ENCODE data around the gene SLC2A6. TPM values are rescaled to one million over a fixed set of nuclear protein-coding genes. Genes with fewer than 3 reads are reported as not detected.

The SLC2A6 gene
- total RNA-seq, 1 donor from 2014 or later: 8.4 TPM

GRCh38 chr9:133472753-133473378 is 6.0 kb downstream of the SLC2A6 start:
- DNase-seq (ENCODE audit: extremely low spot score, unreplicated experiment): no peak
- Mint-ChIP-seq H3K9me3 (ENCODE audit: unreplicated experiment) (no peaks in the 10 kb centered on the region), H3K36me3 (ENCODE audit: unreplicated experiment) (no peaks in the 10 kb centered on the region), H3K27ac (ENCODE audit: unreplicated experiment) (no peak overlapping the region), H3K27me3 (ENCODE audit: unreplicated experiment) (no peaks in the 10 kb centered on the region), H3K4me1 (ENCODE audit: unreplicated experiment) (peaks cover 4% of the 10 kb centered on the region), H3K4me3 (ENCODE audit: unreplicated experiment) (no peak overlapping the region)
- no peak for TF ChIP-seq CTCF (IDR thresholded peaks at IDR 0.05)

- no peaks in the 10 kb centered on the region for H3K4me1 Mint-ChIP-seq (ENCODE audit: unreplicated experiment)
- TF ChIP-seq CTCF (IDR thresholded peaks at IDR 0.05): no peak
- no peak overlapping the region for H3K27ac Mint-ChIP-seq (ENCODE audit: unreplicated experiment)
- H3K4me3 Mint-ChIP-seq (ENCODE audit: unreplicated experiment): no peak overlapping the region
- H3K27me3 Mint-ChIP-seq (ENCODE audit: unreplicated experiment): no peaks in the 10 kb centered on the region
- no peaks in the 10 kb centered on the region for H3K36me3 Mint-ChIP-seq (ENCODE audit: unreplicated experiment)
- no peak for DNase-seq (ENCODE audit: extremely low spot score, unreplicated experiment)
- no peaks in the 10 kb centered on the region for H3K9me3 Mint-ChIP-seq (ENCODE audit: unreplicated experiment)
Measured at GRCh38 chr9:133472277-133472645, 6.6 kb downstream of the SLC2A6 start.

- no peak overlapping the region for H3K27ac Mint-ChIP-seq (ENCODE audit: unreplicated experiment)
- no peak for DNase-seq (ENCODE audit: extremely low spot score, unreplicated experiment)
- no peaks in the 10 kb centered on the region for H3K27me3 Mint-ChIP-seq (ENCODE audit: unreplicated experiment)
- no peak for TF ChIP-seq CTCF (IDR thresholded peaks at IDR 0.05)
- no peaks in the 10 kb centered on the region for H3K4me1 Mint-ChIP-seq (ENCODE audit: unreplicated experiment)
- H3K4me3 Mint-ChIP-seq (ENCODE audit: unreplicated experiment): no peak overlapping the region
- no peaks in the 10 kb centered on the region for H3K36me3 Mint-ChIP-seq (ENCODE audit: unreplicated experiment)
- H3K9me3 Mint-ChIP-seq (ENCODE audit: unreplicated experiment): no peaks in the 10 kb centered on the region
Measured at GRCh38 chr9:133471551-133472276, 7.2 kb downstream of the SLC2A6 start.

GRCh38 chr9:133470988-133471387 is 7.9 kb downstream of the SLC2A6 start:
- Mint-ChIP-seq H3K9me3 (ENCODE audit: unreplicated experiment) (no peaks in the 10 kb centered on the region), H3K36me3 (ENCODE audit: unreplicated experiment) (no peaks in the 10 kb centered on the region), H3K4me3 (ENCODE audit: unreplicated experiment) (no peak overlapping the region)

More at GRCh38 chr9:133470988-133471387, 7.9 kb downstream of the SLC2A6 start:
- TF ChIP-seq CTCF (IDR thresholded peaks at IDR 0.05): no peak
- Mint-ChIP-seq H3K27ac (ENCODE audit: unreplicated experiment) (no peak overlapping the region), H3K4me1 (ENCODE audit: unreplicated experiment) (no peaks in the 10 kb centered on the region), H3K27me3 (ENCODE audit: unreplicated experiment) (no peaks in the 10 kb centered on the region)
- no peak for DNase-seq (ENCODE audit: extremely low spot score, unreplicated experiment)

Data from osteocyte (in vitro differentiated cells).